Measurements from ENCODE around the gene RPL6. TPM values are rescaled to one million over a fixed set of nuclear protein-coding genes. Genes with fewer than 3 reads are reported as not detected.

Gene RPL6
- 969 TPM for total RNA-seq (2021; ENCODE audit: unreplicated experiment)
- 707 TPM for polyA plus RNA-seq (2012; ENCODE audit: insufficient read length)
- percentile 99 among the genes with signal in this experiment for Bru-seq, nascent RNA
- percentile 98 among the genes with signal in this experiment for BruChase-seq, experiment 1, labeled RNA remaining after a 2-hour chase
- percentile 99 among the genes with signal in this experiment for BruChase-seq, experiment 2, labeled RNA remaining after a 6-hour chase
- long read RNA-seq, transcript RPL6-201 (7 exons, 947 nt), result major isoform, 280 of 716 reads
- long read RNA-seq, transcript RPL6-202 (7 exons, 1,074 nt), result minor isoform, 36 of 716 reads
- long read RNA-seq, partial matches to known transcripts, result 133 of 716 reads
- long read RNA-seq, other reads (novel, unspliced or antisense), result 266 of 716 reads

GRCh38 chr12:112409064-112409905 lies at the start of gene RPL6:
RPL6 (minus strand) TSS chr12:112409605; CDS start chr12:112408656, 949 bp downstream.
- TF ChIP-seq SIN3A (IDR thresholded peaks at IDR 0.05; ENCODE audit: borderline replicate concordance, insufficient read depth, low read depth, low read length) (0 out of 2 replicates have a peak, but pooled peaks have one; percentile 70), POLR2AphosphoS5 (IDR thresholded peaks at IDR 0.05; ENCODE audit: low read depth, low read length) (peak; percentile 99), REST (IDR thresholded peaks at IDR 0.05; ENCODE audit: insufficient read depth in 1 of 2, low read depth in 2 of 2, low read length in 1 of 2) (peak; percentile 10 to 57; a peak in 3 of 4 replicates), CTCF (IDR thresholded peaks at IDR 0.05) (no peak), TCF7L2 (IDR thresholded peaks at IDR 0.05; ENCODE audit: low read depth, low read length) (0 out of 2 replicates have a peak, but pooled peaks have one; percentile 46)
- CTCF ChIA-PET, result no interaction called here

GRCh38 chr12:112458751-112459150 lies 49.3 kb upstream of the RPL6 start:
- ChIA-PET POLR2A (no interaction called here), CTCF (no interaction called here)
- intact Hi-C loops (cut with micrococcal nuclease; ENCODE audit: unreplicated experiment), result no loop called here
- in situ Hi-C loops (cut with HindIII; ENCODE audit: low pct_unique_long_range_greater_than_20kb, low sequenced_read_pairs), result no loop called here
- H3K9me3 ChIP-seq (ENCODE audit: control insufficient read depth, insufficient read depth, low read depth, low read length), result no peaks in the 10 kb centered on the region
- H3K36me3 ChIP-seq (ENCODE audit: control insufficient read depth, insufficient read depth, low read length), result peaks cover 7% of the 10 kb centered on the region; the same call in 1 of the 2 replicates
- H3K27ac ChIP-seq (ENCODE audit: low read length), result no peak overlapping the region
- DNase-seq (ENCODE audit: low read depth, low spot score), result no peak
- H3K4me3 ChIP-seq (ENCODE audit: low read depth in 2 of 2, low read length in 2 of 2), result no peak overlapping the region
- no peaks in the 10 kb centered on the region for H3K4me1 ChIP-seq (ENCODE audit: control insufficient read depth, insufficient read depth, low read length)
- no TSS peak for BruUV-seq (replicated peaks)
- no peak for TF ChIP-seq CTCF (IDR thresholded peaks at IDR 0.05)
- no peak for TF ChIP-seq SIN3A (IDR thresholded peaks at IDR 0.05; ENCODE audit: borderline replicate concordance, insufficient read depth, low read depth, low read length)
- no peak for TF ChIP-seq REST (IDR thresholded peaks at IDR 0.05; ENCODE audit: insufficient read depth in 1 of 2, low read depth in 2 of 2, low read length in 1 of 2)
- no peak for TF ChIP-seq TCF7L2 (IDR thresholded peaks at IDR 0.05; ENCODE audit: low read depth, low read length)
- TF ChIP-seq POLR2AphosphoS5 (IDR thresholded peaks at IDR 0.05; ENCODE audit: low read depth, low read length), result no peak
- ATAC-seq, result no peak
- no peaks in the 10 kb centered on the region for H3K27me3 ChIP-seq (ENCODE audit: control insufficient read depth, insufficient read depth, low read length)

More at GRCh38 chr12:112409064-112409905, at the start of gene RPL6:
- ATAC-seq (peak; percentile 98), DNase-seq (ENCODE audit: low read depth, low spot score) (peak; percentile 70)
- H3K27ac ChIP-seq (ENCODE audit: low read length), result peak within 1 kb of the TSS; percentile 99
- peaks cover 17% of the 10 kb centered on the region for H3K4me1 ChIP-seq (ENCODE audit: control insufficient read depth, insufficient read depth, low read length)
- H3K36me3 ChIP-seq (ENCODE audit: control insufficient read depth, insufficient read depth, low read length), result peaks cover 37% of the 10 kb centered on the region
- H3K9me3 ChIP-seq (ENCODE audit: control insufficient read depth, insufficient read depth, low read depth, low read length), result no peaks in the 10 kb centered on the region
- intact Hi-C loops (cut with micrococcal nuclease; ENCODE audit: unreplicated experiment) (no loop called here), in situ Hi-C loops (cut with HindIII; ENCODE audit: low pct_unique_long_range_greater_than_20kb, low sequenced_read_pairs) (no loop called here)
- no TSS peak for BruUV-seq (replicated peaks)
- peak within 1 kb of the TSS; percentile 90 to 99 for H3K4me3 ChIP-seq (ENCODE audit: low read depth in 2 of 2, low read length in 2 of 2)
- POLR2A ChIA-PET, result no interaction called here
- no peaks in the 10 kb centered on the region for H3K27me3 ChIP-seq (ENCODE audit: control insufficient read depth, insufficient read depth, low read length)

Data from Panc1 (cell line).